Activated naive CD8-positive, alpha-beta T cell treated with anti-CD3 and anti-CD28 coated beads, Interleukin-2, amount 50 U/mL, for 24 hours (primary cell): ENCODE measurements around the gene TBCB.
"Not testable (repeated sequence)": the region's sequence is repeated elsewhere in the genome, so short reads cannot be mapped to it uniquely, and the experiment has no call there.

Source experiments
- ATAC-seq: fragments of 150-1000 bp; cut with Tn5 transposase; one replicate; pipeline ENCODE4 v1.10.0; 2021
- DNase-seq: peaks from one replicate; pipeline ENCODE4 v3.0.0; 2021
- H3K27ac Mint-ChIP-seq: one replicate; pipeline ENCODE4 v1.8.0; 2021; ENCODE audit warnings: mild to moderate bottlenecking, mixed read lengths
- H3K27me3 Mint-ChIP-seq: one replicate; pipeline ENCODE4 v1.8.0; 2021; ENCODE audit warnings: mixed read lengths
- H3K36me3 Mint-ChIP-seq: one replicate; pipeline ENCODE4 v1.8.0; 2021; ENCODE audit warnings: low read depth, mixed read lengths
- H3K4me1 Mint-ChIP-seq: one replicate; pipeline ENCODE4 v1.8.0; 2021; ENCODE audit warnings: mixed read lengths
- H3K4me3 Mint-ChIP-seq: one replicate; pipeline ENCODE4 v1.8.0; 2021; ENCODE audit warnings: mild to moderate bottlenecking, moderate library complexity, mixed read lengths
- H3K9me3 Mint-ChIP-seq: one replicate; pipeline ENCODE4 v1.8.0; 2021; ENCODE audit warnings: mixed read lengths

TBCB gene

GRCh38 chr19:36112678-36113077 is 2.6 kb upstream of the TBCB start:
- H3K27me3 Mint-ChIP-seq, result peaks cover 5% of the 10 kb centered on the region
- H3K27ac Mint-ChIP-seq, result peak overlapping the region; percentile 25
- H3K4me3 Mint-ChIP-seq, result peak overlapping the region; percentile 95
- no peaks in the 10 kb centered on the region for H3K9me3 Mint-ChIP-seq
- H3K4me1 Mint-ChIP-seq, result peaks cover 35% of the 10 kb centered on the region
- DNase-seq (no peak), ATAC-seq (no peak)
- peaks cover 25% of the 10 kb centered on the region for H3K36me3 Mint-ChIP-seq

DNA sequence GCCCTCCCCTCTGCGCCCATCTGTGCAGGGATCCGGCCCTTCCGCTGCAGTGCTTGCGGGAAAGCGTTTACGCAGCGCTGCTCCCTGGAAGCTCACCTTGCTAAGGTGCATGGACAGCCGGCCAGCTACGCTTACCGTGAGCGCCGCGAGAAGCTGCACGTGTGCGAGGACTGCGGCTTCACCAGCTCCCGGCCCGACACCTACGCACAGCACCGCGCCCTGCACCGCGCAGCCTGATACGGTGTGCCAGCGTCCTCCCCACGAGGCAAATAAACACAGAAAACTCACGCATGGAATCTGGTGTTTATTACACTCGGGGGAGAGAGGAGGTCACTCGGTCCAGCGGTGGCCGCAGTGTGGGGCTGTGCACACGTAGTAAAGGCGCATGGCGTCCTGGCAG is 1.8 kb upstream of the TBCB start:
- DNase-seq, result no peak
- no peak for ATAC-seq
- Mint-ChIP-seq H3K4me3 (peak overlapping the region; percentile 95), H3K27me3 (peaks cover 5% of the 10 kb centered on the region), H3K27ac (peak overlapping the region; percentile 99), H3K36me3 (peaks cover 27% of the 10 kb centered on the region), H3K9me3 (no peaks in the 10 kb centered on the region), H3K4me1 (peaks cover 40% of the 10 kb centered on the region)

DNA sequence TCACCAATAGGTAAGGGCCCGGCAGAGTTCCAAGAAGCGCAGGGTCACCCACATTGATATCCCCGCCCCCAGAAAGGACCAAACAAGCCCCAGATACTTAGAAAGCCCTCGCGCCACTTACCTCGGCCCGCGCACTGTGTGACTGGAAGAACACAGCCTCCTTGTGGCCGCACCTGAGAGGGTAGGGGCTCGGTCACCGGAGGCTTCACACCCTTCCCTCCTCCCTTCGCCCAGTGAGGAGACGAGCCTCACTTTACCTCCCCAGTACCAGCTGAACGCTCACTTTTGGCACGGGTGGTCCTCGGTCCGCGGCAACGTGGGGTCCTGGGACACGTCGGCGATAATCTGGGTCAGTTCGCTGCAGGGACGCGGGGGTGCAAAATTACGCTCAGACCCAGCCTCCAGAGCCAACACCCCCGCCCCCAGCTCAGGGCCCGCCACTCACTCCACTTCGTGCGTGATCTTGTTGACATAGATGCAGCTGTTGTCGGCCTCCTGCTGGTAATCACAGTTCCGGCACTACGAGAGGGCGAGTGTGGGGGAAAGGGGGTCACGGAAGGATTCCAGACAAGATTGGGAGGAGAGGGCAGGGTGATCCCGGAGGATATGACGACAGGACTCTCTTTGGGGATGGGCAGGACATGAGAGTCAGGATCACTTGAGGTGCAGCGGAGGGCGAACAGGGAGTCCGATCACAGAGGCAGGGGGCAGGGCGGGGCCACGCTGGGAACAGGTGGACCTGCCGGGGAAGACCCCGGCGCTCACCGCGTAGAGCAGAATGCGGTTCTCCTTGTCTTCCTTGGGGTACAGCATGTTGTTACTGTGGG is 1.2 kb upstream of the TBCB start:
- peaks cover 5% of the 10 kb centered on the region for H3K27me3 Mint-ChIP-seq
- H3K4me1 Mint-ChIP-seq, result peaks cover 40% of the 10 kb centered on the region
- H3K9me3 Mint-ChIP-seq, result no peaks in the 10 kb centered on the region
- H3K36me3 Mint-ChIP-seq, result peaks cover 30% of the 10 kb centered on the region
- H3K4me3 Mint-ChIP-seq, result peak overlapping the region; percentile 95
- H3K27ac Mint-ChIP-seq, result peak overlapping the region; percentile 99
- DNase-seq (no peak), ATAC-seq (no peak)

DNA sequence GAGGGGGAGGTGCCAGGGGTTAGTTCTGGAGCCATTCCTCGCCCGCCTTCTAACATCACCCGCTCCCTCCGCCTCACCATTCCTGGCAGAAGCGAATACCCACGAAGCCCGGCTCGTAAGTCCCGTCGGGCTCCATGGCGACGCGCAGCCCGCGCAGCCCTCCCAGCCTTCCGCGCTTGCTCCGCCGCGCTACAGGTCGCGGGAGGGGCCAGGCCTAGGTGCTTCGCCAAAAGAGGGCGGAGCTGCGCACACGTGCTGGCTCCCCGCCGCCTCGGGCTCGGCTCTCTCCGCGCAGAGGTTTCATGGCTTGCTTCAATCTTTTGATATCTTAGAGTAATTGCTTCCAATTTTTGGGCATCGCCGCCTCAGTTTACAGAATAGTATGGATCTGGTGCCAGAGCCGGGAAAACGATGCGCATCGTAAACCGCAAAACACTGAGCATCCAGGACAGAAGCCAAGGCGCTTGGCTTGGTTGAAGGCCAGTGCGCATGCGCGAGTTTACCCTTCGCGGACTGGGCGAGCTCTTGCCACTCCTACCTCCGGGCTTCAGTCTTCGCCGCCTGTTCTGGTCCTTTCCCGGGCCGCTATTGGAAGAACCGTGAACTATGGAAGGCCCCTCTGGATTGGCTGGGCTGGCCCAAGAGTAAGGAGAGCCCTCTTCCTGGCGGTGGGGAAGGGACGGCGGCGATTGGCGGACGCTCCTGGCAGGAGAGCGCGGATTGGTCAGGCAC is 381 bp upstream of the TBCB start, which contains the start of gene POLR2I:
TSS of gene POLR2I (minus strand) at position 155 of the 732 bp plus-strand sequence. CDS start at position 136, 19 bp downstream.
- Mint-ChIP-seq H3K9me3 (no peaks in the 10 kb centered on the region), H3K27me3 (peaks cover 5% of the 10 kb centered on the region), H3K27ac (peak within 1 kb of the TSS; percentile 99), H3K4me1 (peaks cover 40% of the 10 kb centered on the region), H3K36me3 (peaks cover 30% of the 10 kb centered on the region), H3K4me3 (peak within 1 kb of the TSS; percentile 95)
- ATAC-seq, result peak; percentile 92
- DNase-seq, result peak; percentile 99

DNA sequence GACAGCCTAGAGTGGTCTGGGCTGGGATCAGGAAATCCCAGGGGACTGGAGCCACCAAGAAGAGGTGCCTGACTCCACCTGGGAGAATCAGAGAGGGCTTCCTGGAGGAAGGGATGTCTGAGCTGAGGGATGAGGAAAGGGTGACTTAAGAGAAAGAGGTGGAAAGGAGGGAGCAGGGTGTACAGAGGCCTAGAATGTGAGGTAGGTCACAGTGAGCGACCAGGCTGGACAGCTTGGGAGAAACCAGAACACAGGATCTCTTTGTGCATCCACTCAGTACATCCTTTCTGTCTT is 1.0 kb downstream of the TBCB start:
- DNase-seq (no peak), ATAC-seq (no peak)
- Mint-ChIP-seq H3K4me3 (peak overlapping the region; percentile 95), H3K27ac (peak overlapping the region; percentile 99), H3K9me3 (no peaks in the 10 kb centered on the region), H3K4me1 (peaks cover 40% of the 10 kb centered on the region), H3K36me3 (peaks cover 30% of the 10 kb centered on the region), H3K27me3 (peaks cover 5% of the 10 kb centered on the region)

DNA sequence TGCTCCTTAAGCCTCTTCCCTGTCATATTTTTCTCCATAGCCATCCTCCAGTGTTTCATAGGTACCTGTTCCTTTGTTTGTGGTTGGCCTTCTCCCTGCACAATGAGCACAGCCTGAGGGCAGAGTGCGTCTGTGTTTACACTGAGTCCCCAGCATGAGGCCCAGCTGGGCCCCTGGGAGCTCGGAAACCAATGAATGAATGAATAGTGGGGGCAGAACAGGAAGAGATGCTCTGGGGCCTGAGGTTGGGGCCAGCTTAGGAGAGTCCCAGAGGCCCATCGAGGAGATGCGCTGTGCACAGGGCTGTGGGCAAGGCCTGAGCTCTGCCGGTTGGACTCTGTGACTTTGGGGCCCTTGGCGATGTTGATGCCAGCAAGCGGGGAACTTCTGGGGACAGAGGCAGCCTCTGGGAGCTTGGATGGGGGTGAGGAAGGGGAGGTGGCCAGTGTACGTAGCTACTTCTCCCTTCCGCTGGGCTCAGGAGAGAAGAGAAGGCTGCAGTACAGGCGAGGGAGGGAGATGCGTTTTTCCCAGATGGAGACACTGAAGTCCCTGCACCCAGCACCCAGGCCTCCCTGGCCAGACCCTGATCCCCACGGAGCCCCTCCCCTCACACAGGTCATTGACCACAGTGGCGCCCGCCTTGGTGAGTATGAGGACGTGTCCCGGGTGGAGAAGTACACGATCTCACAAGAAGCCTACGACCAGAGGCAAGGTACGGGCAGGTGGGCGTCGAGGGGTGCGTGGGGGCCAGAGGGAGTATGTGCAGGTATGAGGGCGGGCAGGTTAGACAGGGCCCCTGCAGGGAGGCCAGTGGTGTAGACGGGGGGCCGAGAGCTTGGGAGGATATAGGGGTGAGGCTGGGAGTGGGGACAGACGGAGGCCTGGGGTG is 5.1 kb downstream of the TBCB start:
- no peaks in the 10 kb centered on the region for H3K9me3 Mint-ChIP-seq
- no peak for ATAC-seq
- no peak overlapping the region for H3K27ac Mint-ChIP-seq

DNA sequence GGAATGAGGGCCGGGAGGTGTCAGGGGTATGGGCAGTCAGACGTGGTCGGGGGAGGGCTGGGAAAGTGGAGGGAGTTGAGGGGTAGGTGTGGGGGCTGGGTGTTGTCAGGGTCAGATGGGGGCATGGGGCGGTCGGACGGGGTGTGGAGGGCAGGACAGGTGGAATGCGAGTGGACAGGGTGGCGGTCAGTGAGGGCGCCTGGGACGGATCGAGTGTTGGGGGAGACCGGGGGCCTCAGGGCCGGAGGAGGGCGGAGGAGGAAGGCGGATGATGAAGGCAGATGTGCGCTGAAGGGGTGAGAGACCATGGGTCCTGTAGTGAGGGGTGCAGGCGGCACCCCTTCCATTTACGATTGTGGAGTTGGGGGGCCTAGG is 5.7 kb downstream of the TBCB start:
- Mint-ChIP-seq H3K27me3 (no peaks in the 10 kb centered on the region), H3K4me1 (peaks cover 24% of the 10 kb centered on the region), H3K27ac (no peak overlapping the region), H3K9me3 (no peaks in the 10 kb centered on the region), H3K36me3 (peaks cover 22% of the 10 kb centered on the region), H3K4me3 (no peak overlapping the region)
- ATAC-seq (no peak), DNase-seq (no peak)

More for the DNA sequence above, 5.1 kb downstream of the TBCB start:
- Mint-ChIP-seq H3K36me3 (peaks cover 15% of the 10 kb centered on the region), H3K4me1 (peaks cover 20% of the 10 kb centered on the region), H3K27me3 (no peaks in the 10 kb centered on the region), H3K4me3 (no peak overlapping the region)
- no peak for DNase-seq

GRCh38 chr19:36121486-36122124 is 6.3 kb downstream of the TBCB start:
- Mint-ChIP-seq H3K4me1 (peaks cover 19% of the 10 kb centered on the region), H3K4me3 (no peak overlapping the region), H3K9me3 (no peaks in the 10 kb centered on the region), H3K27me3 (no peaks in the 10 kb centered on the region), H3K27ac (no peak overlapping the region), H3K36me3 (peaks cover 22% of the 10 kb centered on the region)
- no peak for DNase-seq
- ATAC-seq, result no peak

GRCh38 chr19:36125557-36125956 is 10.3 kb downstream of the TBCB start:
- no peaks in the 10 kb centered on the region for H3K9me3 Mint-ChIP-seq
- H3K27ac Mint-ChIP-seq, result peak overlapping the region; percentile 48
- peaks cover 11% of the 10 kb centered on the region for H3K36me3 Mint-ChIP-seq
- peaks cover 19% of the 10 kb centered on the region for H3K4me1 Mint-ChIP-seq
- H3K27me3 Mint-ChIP-seq, result no peaks in the 10 kb centered on the region
- H3K4me3 Mint-ChIP-seq, result no peak overlapping the region
- ATAC-seq (no peak), DNase-seq (peak; percentile 22)

DNA sequence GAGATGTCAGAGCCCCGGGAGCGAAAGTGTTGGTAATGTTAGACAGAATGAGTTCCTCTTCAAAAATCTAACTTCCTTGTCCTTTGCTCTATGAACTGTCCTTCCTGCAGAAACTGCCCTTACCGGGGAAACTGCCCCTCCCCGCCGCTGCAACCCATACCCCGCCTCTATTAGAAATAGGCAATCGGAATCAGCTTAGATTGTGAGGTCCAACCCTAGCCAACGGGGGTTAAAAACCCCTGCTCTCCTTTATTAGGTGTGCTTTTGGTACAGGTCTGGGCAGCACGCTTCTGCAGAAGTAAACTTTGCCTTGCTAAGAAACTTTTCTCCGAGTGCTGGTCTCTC is 13.1 kb downstream of the TBCB start:
- Mint-ChIP-seq H3K27me3 (no peaks in the 10 kb centered on the region), H3K4me1 (peaks cover 34% of the 10 kb centered on the region), H3K9me3 (no peaks in the 10 kb centered on the region), H3K27ac (peak overlapping the region; percentile 98), H3K4me3 (peak overlapping the region; percentile 84), H3K36me3 (peaks cover 8% of the 10 kb centered on the region)
- no peak for DNase-seq
- no peak for ATAC-seq

DNA sequence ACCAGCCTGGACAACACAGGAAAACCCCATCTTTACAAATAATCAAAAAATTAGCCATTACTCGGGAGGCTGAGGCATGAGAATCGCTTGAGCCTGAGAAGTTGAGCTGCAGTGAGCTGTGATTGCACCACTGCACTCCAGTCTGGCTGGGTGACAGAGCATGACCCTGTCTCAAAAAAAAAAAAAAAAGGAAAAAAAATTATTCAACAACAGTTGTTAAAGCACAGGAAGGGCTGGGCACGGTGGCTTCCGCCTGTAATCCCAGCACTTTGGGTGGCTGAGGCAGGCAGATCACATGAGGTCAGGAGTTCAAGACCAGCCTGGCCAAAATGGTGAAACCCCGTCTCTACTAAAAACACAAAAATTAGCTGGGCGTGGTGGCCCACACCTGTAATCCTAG is 16.0 kb downstream of the TBCB start:
- not testable (repeated sequence) for H3K27ac Mint-ChIP-seq, ATAC-seq, H3K4me3 Mint-ChIP-seq, H3K9me3 Mint-ChIP-seq, H3K36me3 Mint-ChIP-seq, DNase-seq, H3K27me3 Mint-ChIP-seq
- peaks cover 29% of the 10 kb centered on the region for H3K4me1 Mint-ChIP-seq

GRCh38 chr19:36134867-36135266 is 19.6 kb downstream of the TBCB start:
- ATAC-seq, DNase-seq, H3K27me3 Mint-ChIP-seq, H3K36me3 Mint-ChIP-seq, H3K9me3 Mint-ChIP-seq, H3K4me3 Mint-ChIP-seq, H3K27ac Mint-ChIP-seq: not testable (repeated sequence)
- peaks cover 24% of the 10 kb centered on the region for H3K4me1 Mint-ChIP-seq

DNA sequence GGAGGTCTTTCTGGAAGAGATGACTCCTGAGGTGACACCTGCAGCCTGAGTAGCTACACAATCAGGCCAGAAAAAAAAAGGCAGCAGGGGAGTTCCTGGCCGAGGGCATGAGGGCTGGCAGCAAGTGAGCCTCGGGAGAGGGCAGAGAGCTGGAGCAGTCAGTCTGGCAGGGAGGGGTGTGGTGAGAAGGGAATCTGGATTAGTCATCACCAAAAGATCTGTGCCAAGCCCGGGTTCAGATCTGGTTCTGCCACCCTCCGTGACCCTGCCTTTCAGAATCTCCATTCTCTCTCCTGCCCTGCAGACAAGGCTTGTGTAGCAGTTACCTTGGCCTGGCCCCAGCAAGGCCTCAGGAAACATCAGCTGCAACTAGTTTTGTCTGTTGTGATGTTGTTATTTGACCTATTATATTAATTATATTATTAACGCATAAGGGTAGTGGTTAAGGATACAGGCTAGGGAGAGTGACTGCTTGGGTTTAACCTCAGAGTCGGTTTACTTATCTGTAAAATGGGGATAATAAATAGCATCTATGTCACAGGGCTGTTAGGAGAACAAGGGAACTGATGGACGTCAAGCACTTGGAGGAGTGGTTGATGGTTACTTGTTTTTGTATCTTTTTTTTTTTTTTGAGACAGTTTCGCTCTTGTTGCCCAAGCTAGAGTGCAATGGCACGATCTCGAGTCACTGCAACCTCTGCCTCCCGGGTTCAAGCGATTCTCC is 21.9 kb downstream of the TBCB start:
- no peak for DNase-seq
- H3K27ac Mint-ChIP-seq, result peak overlapping the region; percentile 22
- no peak overlapping the region for H3K4me3 Mint-ChIP-seq
- H3K9me3 Mint-ChIP-seq, result no peaks in the 10 kb centered on the region
- H3K27me3 Mint-ChIP-seq, result no peaks in the 10 kb centered on the region
- peaks cover 9% of the 10 kb centered on the region for H3K36me3 Mint-ChIP-seq
- H3K4me1 Mint-ChIP-seq, result peaks cover 27% of the 10 kb centered on the region
- no peak for ATAC-seq

- Mint-ChIP-seq H3K4me1 (peaks cover 18% of the 10 kb centered on the region), H3K9me3 (no peaks in the 10 kb centered on the region), H3K36me3 (peaks cover 18% of the 10 kb centered on the region), H3K27ac (peak overlapping the region; percentile 95), H3K27me3 (no peaks in the 10 kb centered on the region), H3K4me3 (peak overlapping the region; percentile 94)
- ATAC-seq (no peak), DNase-seq (no peak)
Observed at GRCh38 chr19:36139120-36139472, 23.8 kb downstream of the TBCB start.
